ENCODE measurements around the gene TMEM250.
"Not testable (repeated sequence)": the region's sequence is repeated elsewhere in the genome, so short reads cannot be mapped to it uniquely, and the experiment has no call there.

Gene TMEM250, protein sequence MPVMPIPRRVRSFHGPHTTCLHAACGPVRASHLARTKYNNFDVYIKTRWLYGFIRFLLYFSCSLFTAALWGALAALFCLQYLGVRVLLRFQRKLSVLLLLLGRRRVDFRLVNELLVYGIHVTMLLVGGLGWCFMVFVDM

DNA sequence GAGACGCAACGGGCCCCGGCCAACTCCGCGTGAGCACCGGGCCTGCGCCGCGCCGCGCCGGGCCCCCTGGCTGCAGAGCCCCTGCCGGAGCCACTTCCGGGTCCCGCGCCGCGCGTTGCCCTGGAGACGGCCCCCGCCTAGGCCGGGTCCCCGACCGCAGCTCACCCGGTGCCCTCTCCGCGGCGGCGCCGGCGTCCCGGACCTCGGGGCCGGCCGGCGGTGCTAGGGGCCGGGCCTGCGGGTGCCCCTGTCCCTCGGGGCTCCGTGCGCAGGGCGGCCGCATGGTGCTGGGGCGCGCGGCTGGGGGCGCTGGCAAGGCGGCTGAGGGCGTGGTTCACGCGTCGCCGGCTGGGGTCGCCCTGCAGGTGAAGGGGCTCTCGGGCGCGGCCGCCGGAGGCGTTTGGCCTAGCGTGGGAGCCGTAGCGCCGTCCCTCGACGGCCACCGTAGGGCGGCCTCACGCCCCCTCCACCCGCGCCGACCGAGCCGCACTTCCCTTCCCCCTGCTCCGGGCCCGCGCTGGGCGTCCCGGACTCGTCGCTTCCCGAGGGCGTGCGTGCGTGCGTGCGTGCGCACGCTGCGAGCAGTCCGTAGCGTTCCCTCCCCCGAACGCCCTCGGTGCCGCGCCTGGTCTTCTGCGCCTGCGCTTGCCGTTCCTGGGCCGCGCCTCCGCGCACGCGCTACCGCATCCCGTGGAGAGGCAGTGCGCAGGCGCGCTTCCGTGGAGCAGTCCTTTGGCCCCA, at the start of gene TMEM250:
TSS of gene TMEM250 (minus strand) at position 556 of the 741 bp plus-strand sequence. CDS start 1,975 bp downstream, outside the sequence.
- DNase-seq, result peak; percentile 98

DNA sequence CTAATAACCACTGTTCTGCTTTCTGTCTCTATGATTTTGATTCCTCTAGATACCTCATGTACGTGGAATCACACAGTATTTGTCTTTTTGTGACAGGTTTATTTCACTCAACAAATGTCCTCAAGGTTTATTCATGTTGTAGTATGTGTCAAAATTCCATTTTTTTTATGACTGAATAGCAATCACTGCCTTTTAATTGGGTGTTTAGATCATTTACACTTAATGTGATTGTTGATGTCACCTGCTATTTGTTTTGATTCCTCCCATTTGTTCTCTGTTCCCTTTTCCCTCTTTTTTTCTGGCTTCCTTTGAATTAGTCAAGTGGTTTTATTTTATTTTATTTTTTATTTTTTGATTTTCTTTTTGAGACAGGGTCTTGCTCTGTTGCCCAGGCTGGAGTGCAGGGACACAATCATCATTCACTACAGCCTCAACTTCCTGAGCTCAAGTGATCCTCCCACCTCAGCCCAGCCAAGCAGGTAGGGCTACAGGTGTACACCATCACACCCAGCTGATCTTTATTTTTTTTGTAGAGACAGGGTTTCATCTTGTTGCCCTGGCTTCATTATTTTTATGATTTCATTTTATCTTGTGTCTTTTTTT, 44.7 kb upstream of the TMEM250 start:
- no peak for DNase-seq

DNA sequence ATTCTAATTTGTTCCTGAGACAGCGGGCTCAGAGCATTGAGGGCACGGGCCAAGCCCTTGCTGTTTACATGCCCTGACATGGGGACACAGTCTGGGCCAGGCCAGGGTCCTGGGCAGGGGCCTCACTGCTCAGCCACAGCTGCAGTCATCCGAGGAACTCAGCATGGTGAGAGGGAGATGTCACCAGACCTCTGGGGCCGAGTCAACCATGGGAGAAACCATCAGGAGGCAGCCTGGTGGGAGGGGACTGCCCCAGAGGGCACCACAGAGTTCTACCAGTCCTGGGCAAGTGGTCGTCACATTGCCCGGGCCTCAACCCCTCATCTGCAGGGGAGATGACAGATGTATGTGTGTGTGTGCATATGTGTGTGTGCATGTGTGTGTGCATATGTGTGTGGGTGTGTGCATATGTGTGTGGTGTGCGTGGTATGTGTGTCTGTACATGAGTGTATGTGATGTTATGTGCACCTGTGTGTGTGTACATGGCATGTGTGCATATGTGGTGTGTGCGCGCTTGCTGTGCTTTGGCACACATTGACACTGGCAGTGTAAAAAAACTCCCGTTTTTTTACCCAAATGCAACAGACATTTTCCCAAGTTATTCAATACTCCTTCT, 42.4 kb upstream of the TMEM250 start:
- DNase-seq, result no peak

DNA sequence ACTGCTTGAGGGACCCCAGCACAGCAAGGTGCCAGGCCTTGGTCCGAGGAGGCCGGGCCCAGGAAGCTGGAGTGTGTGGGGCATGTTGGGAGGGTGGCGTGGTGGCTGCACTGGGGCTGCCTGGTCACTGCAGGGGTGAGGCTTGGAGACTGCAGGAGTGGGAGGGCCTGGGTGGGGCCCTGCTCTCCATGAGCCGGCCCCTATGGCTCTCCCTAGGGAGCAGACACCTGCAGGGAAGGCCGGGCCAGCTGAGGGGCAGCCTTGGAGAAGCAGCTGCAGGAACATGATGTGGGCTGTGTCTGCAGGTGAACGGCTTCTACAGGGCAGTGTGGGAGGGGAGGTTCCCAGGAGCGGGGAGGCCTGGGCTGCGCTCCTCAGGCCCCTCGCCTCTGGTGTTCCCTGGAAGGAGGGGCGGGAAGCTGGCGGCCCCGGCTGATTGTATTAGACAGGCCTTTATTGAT, 41.7 kb upstream of the TMEM250 start:
- peak; percentile 80 for DNase-seq

DNA sequence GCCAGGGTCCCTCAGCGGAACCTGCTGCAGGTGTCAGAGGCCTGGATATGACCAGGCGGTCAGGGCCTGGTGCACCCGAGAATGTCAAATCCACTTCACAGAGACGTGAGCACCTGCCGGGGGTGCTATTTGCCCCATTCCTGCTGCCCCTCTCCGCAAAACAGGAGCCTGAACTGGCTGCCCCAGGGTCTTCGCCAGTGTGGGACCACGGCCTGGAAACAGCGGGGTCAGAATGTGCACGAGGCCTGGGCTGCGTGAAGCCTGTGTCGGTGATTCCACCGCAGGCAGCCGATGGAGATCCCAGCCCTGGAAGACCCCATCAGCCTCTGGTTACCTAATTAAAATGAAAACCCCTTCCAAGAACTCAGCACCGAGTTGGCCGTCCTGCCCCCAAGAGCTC, 41.2 kb upstream of the TMEM250 start:
- DNase-seq, result no peak

DNA sequence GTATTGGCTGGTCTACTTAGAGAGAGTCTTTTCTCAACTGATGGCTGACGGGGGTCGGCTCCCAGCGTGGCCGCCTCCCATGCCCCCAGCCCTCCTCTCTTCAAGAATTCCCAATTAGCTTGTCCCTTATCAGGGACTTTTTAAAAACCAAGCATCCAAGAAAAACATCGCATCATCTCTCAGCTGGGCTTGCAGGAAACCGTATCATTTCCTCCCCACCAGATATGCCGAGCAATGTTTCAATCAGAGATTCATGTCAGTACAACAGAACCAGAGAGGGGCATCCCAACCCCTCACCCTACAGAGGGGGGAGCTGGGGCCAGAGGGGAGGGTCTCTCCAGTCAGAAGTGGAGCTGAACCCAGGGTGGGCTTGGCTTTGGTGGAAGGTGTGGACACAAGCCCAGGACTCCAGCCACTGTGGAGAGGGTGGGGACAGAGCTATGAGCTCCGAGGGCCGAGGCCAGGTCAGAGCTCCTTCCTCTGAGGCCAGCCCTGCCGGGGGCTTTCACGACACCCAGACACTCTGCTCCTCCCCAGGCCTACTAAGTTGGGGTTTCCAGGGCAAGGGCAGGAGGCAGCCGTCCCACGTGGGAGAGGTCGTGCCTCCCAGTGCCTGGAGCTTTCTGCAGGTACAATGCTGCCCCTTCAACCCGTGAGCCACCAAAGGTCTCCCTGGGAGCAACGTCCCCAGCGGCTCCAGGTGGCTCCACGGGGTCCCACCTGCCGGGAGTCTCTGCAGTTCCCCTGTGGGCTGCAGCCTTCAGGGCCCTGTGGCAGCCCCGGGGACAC, 39.0 kb upstream of the TMEM250 start:
- no peak for DNase-seq

DNA sequence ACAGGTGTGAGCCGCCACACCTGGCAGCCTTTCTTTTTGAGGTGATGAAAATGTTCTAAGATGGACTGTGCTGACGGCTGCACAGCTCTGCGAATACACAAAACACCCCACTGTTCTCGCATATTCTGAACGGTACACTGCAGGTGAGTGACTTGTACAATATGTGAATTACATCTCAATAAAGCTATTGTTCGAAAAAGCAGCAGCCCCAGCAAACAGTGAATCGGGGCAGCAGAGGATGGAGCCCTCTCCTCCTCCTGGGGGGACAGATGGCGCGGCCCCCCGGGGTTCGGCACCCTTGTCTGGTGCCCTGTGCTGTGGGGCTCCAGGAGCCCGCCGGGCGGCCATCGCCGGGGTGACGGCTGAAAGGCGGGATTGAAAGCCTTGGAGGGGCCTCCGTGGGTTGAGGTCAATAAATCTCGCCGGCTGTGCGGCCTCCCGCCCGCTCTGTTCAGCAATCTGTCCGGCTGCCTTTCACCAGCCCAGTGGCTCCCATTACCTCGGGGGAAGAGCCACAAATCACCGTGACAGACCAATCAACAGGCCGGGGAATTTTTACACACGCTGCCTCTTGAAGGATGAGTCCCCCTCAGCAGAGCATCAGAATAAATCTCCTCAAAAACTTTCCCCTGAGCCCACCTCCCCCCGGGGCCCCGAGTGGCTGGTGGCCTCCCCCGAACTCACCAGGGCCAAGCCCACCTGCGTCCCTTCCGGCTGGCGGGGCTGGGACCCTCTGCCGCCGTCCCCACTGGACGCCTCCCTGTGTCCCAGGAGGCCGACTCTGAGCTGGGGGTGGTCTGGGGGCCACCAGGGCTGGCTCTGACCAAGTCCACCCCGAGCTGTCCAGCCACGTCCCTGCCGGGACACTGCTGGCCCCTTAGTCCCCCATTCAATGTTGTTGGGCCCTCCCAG, 37.8 kb upstream of the TMEM250 start:
- DNase-seq, result peak; percentile 50

DNA sequence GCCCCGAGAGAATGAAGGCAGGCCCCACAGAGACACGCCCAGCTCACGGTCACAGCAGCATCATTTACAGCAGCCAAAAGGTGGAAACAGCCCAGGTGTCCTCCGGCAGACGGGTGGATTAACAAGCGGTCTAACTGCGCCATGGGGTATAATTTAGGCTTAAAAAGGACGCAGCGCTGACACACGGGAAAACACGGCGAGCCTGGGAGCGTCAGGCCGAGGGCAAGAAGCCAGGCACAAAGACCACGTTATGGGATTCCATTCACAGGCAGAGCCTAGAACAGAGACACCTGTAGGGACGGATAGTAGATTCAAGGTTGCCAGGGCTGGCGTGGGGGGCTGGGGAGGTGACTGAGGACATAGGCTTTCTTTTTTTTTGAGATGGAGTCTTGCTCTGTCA, 36.9 kb upstream of the TMEM250 start:
- peak; percentile 89 for DNase-seq

DNA sequence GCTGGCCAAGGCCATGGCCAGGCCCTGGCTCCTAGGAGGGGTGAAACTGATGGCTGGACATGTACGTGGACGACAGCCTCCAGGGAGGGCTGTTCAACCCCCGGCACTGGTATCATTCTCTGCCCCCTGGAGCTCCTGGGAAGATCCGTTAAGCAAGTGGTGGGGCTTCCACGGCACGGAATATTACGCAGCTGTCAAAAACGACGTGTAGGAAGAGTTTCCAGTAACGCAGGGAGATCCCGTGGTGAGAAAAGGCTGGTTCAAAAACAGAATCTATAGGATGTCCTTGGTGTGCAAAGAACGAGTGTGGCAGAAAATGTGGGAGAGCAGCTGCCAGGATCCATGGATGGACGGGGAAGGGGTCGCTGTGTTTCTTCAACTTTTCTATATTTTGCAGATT, 36.3 kb upstream of the TMEM250 start:
- no peak for DNase-seq

DNA sequence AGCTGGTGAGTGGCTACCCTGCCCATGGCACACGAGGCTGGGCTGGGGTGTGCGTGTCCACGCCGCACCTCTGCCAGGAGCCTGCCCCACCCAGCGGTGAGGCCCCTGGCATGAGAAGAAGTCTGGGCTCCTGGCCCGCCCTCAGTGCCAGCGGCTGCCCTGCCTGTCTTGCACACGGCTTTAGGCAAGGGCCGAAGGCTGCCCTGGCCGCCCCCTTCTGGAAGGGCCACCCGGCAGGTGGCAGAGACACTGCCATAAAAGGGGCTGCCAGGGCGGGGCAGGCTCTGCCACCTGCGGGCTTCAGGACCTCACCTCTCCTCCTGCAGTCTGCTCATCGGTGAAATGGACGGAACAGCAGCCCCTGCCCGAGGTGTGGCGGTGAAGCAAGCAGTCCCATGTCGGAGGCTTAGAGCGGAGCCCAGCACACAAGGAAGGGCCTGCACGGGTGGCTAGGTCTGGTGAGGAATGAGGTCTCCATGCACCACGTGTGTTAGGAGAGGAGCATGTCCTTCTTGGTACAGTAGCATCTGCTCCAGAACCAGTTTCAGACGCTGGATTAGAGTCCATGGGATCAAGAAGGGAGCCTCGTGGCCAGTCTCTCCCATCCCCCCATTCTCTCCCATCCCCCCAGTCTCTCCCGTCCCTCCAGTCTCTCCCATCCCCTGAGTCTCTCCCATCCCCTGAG, 34.8 kb upstream of the TMEM250 start:
- DNase-seq, result peak; percentile 52

DNA sequence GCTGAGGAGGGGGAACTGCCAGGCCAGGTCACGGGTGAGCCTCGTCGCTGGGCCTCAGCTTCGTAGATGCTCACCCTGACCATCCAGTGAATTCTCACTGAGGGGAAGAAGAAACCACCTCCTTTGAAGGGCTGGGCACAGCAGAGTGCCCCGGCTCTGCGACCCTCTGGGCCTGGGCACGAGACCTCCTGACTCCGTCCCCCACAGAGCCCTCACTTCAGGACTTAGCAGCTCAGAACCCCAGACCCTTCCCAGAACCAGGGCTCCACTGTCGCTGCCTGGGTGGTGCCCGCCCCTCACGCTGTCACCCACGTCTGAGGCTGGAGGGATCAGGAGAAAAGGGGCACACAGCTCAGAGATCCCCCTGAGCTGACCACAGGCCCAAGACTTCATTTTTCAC, 34.3 kb upstream of the TMEM250 start:
- DNase-seq, result no peak

DNA sequence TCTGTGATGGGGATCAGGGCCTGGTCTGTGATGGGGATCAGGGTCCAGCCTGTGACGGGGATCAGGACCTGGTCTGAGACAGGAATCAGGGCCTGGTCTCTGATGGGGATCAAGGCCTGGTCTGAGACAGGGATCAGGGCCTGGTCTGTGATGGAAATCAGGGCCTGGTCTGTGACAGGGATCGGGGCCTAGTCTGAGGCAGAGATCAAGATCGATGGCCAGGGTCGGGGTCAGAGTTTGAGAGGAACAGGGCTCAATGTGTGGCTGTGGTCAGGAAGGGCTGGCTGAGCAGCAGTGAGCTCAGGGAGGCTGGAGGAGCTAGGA, 33.8 kb upstream of the TMEM250 start:
- no peak for DNase-seq

DNA sequence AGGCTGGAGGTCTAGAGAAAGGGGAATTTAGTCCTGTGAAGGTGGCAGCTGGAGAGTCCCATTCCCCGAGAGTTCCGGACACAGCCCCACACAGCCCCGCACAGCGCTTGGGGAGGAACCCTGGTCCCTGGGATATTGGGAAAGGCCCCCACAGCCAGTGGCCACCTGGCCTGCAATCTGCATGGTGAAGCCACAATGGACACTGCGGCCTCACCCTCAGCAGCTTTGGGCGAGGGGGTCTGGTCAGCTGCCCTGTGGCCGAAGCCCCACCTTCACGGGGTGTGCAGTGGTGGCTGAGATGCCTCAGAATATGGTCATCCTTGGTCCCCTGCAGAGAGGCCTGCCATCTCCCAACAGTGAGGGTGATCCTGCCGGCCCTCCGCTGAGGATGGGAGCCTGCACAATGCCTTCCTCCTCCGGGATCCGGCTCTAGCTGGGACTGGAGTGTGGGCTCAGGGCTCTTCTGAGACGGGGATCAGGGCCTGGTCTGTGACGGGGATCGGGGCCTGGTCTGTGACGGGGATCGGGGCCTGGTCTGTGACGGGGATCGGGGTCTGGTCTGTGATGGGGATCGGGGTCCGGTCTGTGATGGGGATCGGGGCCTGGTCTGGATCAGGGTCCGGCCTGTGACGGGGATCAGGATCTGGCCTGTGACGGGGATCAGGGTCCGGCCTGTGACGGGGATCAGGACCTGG, 33.3 kb upstream of the TMEM250 start:
- no peak for DNase-seq

DNA sequence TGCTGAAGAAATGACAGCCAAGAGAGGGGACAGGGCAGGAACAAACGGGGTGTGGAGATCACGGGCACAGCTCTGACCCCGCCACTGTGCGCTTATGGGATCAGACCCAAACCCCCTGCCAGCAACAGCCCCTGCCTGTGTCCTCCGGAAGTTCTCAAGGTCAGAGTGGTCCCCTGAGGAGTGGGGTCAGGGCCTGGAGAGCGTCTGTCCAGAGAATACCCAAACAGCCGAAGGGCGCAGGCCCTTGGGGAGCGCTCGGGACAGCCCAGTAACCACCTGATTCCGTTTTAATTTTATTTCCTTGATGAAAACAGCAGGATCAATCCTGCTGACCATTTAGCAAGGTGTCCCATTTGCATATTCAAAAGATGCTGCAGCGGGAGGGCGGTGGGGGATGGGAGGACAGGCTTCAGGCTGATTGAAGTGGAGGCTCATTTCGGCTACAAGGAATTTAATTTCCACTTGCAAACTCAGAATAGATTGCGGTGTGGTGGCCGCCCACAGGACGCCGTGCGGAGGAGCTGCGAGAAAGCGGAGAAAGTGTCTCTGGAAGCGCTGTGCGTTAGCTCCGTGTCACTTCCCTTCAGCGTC, 32.6 kb upstream of the TMEM250 start:
- no peak for DNase-seq

DNA sequence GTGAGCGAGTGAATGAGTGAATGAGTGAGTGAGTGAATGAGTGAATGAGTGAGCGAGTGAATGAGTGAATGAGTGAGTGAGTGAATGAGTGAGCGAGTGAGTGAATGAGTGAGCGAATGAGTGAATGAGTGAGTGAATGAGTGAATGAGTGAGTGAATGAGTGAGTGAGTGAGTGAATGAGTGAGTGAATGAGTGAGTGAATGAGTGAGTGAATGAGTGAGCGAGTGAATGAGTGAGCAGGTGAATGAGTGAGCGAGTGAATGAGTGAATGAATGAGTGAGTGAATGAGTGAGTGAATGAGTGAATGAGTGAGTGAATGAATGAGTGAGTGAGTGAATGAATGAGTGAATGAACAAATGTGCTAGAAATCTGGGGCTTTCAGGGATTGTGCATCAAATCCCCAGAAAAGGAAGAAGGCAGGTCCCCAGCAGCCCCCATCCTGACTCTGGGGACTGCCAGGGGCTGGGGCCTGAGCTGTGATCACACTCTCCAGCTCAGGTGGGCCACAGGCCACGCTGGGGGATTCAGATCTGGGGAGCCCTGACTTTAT, 32.1 kb upstream of the TMEM250 start:
- DNase-seq, result not testable (repeated sequence)

DNA sequence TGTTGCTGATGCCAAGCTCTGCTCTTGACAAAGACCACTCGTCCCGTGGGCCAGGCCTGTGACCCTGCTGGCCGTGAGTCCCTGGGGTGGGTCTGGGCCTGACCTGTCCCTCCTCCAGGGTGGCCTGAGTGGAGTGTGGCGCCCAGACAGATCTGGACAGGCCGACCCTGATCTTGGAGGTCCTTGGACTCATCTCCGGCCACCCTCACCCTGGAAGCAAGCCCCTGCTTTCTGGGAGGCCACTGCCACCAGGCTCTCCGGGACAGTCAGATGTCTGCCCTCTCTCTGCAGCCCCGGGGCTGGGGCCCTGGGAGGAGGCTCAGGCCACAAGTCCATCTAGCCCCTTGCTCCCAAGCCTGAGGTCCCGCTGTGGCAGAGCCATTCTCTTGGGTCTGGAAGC, 31.2 kb upstream of the TMEM250 start:
- no peak for DNase-seq

DNA sequence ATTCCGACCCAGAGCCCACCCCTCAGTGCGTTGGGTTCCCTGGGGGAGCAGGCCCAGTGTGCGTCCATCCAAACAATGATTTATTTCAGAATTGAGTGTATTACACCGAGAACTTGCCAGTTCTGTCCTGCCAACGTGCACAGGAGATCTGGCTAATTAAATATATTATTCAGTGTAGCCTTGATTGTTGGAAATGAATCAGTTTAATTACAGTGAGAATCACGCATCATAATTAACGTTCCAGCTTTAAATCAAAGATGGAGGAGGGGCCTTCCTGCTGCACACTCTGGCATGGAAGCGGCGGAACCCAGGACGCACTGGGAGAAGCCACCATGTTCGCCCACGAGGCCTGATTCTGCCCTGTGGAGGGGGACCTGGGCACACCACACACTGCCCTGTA, 30.7 kb upstream of the TMEM250 start:
- DNase-seq, result peak; percentile 43

DNA sequence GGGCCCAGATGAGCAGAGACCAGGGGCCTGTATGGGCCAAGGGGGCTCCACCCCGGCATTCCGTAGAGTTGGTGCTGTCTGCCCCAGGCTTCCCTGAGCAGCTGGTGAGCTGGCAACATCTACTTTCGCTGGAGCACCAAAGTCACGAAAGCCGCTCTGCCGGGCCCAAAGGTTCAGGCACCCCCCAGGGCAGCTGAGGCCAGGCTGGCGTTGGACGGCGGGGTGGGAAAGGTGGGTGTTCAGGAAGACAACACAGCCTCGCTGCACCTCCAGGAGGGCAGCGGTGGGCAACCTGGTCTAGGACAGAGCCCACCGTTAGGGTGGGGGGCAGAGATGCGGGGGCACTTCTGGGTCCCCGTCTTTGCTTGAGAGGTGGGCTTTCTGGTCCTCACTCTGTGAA, 30.1 kb upstream of the TMEM250 start:
- no peak for DNase-seq

DNA sequence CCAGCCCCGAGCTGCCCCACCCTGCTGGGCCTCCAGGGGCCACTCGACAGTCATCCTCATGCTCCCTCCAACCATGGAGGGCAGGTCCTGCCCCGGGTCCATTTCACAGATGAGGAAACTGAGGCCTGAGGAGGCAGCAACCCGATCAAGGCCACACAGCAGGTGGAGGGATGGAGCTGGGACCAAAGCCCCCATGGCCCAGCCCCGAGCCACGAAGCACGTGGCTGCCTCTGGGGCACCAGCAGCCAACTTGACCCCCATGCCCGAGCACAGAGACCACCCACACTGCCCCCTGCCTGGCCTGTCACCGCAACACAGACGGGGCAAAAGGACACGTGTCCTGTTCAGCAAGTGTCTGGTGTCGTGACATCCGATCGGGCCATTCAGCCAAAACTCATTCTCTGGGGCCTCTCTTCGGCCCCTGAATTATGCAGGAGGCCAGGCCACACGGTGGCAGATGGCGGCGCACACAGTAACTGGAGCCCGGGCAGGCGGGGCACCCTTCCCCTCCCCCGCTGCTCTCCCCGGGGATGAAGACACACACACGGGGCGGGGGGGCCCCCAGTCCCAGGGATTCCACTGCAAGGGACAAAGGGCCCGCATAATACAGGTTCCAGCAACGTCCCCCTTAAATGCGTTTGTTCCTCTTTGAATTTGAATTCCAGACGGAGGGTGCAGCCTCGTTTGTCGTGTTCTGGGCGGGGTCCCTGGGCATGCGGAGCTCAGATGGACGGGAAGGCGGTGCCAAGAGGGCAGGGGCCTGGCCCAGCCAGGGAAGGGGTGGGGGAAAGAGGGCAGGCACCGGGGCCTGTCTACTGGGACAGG, 29.4 kb upstream of the TMEM250 start:
- DNase-seq, result peak; percentile 65
